ENCODE data around the gene TLNRD1. TPM values are rescaled to one million over a fixed set of nuclear protein-coding genes. Genes with fewer than 3 reads are reported as not detected.

The TLNRD1 gene
- total RNA-seq, 1 experiment from 2014 or later = 22.5 TPM

DNA sequence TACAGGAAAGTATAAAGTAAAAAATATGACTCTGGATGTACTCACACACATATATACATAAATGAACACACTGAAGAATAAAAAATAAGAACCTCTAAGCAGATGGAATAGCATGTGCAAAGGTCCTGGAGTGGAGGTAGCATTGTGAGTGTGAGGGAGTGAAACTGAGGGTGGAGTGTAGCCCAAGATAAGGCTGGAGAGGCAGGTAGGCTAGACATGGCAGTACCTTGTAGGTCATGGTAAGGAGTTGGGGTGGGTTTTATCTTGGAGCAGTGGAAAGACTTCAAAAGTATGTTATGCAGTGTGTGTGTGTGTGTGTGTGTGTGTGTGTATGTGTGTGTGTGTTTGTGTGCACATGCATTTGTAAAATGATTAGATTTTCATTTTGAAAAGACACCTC is 49.5 kb downstream of the TLNRD1 start:
- H3K79me2 ChIP-seq (ENCODE audit: insufficient read depth, low read length) = no peaks in the 10 kb centered on the region
- H4K20me1 ChIP-seq (ENCODE audit: insufficient read depth) = no peaks in the 10 kb centered on the region
- intact Hi-C loops (cut with micrococcal nuclease) = no loop called here
- CTCF ChIA-PET = no interaction called here
- H3K4me1 ChIP-seq (ENCODE audit: control insufficient read depth in 1 of 2, insufficient read depth in 2 of 2, low read length in 2 of 2) = no peaks in the 10 kb centered on the region
- RAD21 ChIA-PET (ENCODE audit: low non-redundant PET in 1 of 2, low total read pairs in 2 of 2, uncharacterized antibody in 2 of 2, unreplicated experiment in 2 of 2) = no interaction called here
- POLR2A ChIA-PET = no interaction called here
- no peak overlapping the region for H3K4me3 ChIP-seq (replicated peaks in 1 of 2; ENCODE audit: low read depth in 1 of 2, low read length in 2 of 2)
- H3K27me3 ChIP-seq (ENCODE audit: insufficient read depth, low read length) = no peaks in the 10 kb centered on the region
- no peak overlapping the region for H3K9ac ChIP-seq (ENCODE audit: low read length)
- H2AFZ ChIP-seq (ENCODE audit: low read depth, low read length, poor library complexity, severe bottlenecking) = no peak overlapping the region
- no peak overlapping the region for H3K4me2 ChIP-seq (ENCODE audit: low read length)
- H3K9me3 ChIP-seq (ENCODE audit: control insufficient read depth in 1 of 2, insufficient read depth in 1 of 2, low read depth in 1 of 2, low read length in 2 of 2) = no peaks in the 10 kb centered on the region
- no peak for DNase-seq (ENCODE audit: low read depth, low spot score)
- no peak for ATAC-seq
- H3K27ac ChIP-seq (ENCODE audit: low read depth, low read length) = no peak overlapping the region
- H3K9me2 ChIP-seq (ENCODE audit: insufficient read depth) = no peaks in the 10 kb centered on the region
- TF ChIP-seq, protein P1, sequence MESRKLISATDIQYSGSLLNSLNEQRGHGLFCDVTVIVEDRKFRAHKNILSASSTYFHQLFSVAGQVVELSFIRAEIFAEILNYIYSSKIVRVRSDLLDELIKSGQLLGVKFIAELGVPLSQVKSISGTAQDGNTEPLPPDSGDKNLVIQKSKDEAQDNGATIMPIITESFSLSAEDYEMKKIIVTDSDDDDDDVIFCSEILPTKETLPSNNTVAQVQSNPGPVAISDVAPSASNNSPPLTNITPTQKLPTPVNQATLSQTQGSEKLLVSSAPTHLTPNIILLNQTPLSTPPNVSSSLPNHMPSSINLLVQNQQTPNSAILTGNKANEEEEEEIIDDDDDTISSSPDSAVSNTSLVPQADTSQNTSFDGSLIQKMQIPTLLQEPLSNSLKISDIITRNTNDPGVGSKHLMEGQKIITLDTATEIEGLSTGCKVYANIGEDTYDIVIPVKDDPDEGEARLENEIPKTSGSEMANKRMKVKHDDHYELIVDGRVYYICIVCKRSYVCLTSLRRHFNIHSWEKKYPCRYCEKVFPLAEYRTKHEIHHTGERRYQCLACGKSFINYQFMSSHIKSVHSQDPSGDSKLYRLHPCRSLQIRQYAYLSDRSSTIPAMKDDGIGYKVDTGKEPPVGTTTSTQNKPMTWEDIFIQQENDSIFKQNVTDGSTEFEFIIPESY (IDR thresholded peaks at IDR 0.05; ENCODE audit: extremely low read depth, insufficient replicate concordance, low read length) = no peak
- TF ChIP-seq, protein P2, sequence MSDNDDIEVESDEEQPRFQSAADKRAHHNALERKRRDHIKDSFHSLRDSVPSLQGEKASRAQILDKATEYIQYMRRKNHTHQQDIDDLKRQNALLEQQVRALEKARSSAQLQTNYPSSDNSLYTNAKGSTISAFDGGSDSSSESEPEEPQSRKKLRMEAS (IDR thresholded peaks at IDR 0.05) = no peak
- TF ChIP-seq, protein P3, sequence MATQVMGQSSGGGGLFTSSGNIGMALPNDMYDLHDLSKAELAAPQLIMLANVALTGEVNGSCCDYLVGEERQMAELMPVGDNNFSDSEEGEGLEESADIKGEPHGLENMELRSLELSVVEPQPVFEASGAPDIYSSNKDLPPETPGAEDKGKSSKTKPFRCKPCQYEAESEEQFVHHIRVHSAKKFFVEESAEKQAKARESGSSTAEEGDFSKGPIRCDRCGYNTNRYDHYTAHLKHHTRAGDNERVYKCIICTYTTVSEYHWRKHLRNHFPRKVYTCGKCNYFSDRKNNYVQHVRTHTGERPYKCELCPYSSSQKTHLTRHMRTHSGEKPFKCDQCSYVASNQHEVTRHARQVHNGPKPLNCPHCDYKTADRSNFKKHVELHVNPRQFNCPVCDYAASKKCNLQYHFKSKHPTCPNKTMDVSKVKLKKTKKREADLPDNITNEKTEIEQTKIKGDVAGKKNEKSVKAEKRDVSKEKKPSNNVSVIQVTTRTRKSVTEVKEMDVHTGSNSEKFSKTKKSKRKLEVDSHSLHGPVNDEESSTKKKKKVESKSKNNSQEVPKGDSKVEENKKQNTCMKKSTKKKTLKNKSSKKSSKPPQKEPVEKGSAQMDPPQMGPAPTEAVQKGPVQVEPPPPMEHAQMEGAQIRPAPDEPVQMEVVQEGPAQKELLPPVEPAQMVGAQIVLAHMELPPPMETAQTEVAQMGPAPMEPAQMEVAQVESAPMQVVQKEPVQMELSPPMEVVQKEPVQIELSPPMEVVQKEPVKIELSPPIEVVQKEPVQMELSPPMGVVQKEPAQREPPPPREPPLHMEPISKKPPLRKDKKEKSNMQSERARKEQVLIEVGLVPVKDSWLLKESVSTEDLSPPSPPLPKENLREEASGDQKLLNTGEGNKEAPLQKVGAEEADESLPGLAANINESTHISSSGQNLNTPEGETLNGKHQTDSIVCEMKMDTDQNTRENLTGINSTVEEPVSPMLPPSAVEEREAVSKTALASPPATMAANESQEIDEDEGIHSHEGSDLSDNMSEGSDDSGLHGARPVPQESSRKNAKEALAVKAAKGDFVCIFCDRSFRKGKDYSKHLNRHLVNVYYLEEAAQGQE (IDR thresholded peaks at IDR 0.05; ENCODE audit: low read depth) = no peak
- no peak for TF ChIP-seq ZNF274 (IDR thresholded peaks at IDR 0.05; ENCODE audit: low read depth, low read length)
- TF ChIP-seq TCF7L2 (IDR thresholded peaks at IDR 0.05; ENCODE audit: borderline replicate concordance, extremely low read depth, insufficient read depth, insufficient read length) = no peak
- TF ChIP-seq EZH2 (IDR thresholded peaks at IDR 0.05) = no peak
- TF ChIP-seq JUND (IDR thresholded peaks at IDR 0.05) = no peak
- no peak for TF ChIP-seq CEBPB (IDR thresholded peaks at IDR 0.05; ENCODE audit: low read depth)
- no peak for TF ChIP-seq ZFX (IDR thresholded peaks at IDR 0.05)
- no peak for TF ChIP-seq EGR1 (IDR thresholded peaks at IDR 0.05; ENCODE audit: low read depth)
- no peak for TF ChIP-seq POLR2AphosphoS5 (IDR thresholded peaks at IDR 0.05; ENCODE audit: low read depth, low read length)
- no peak for TF ChIP-seq SP1 (IDR thresholded peaks at IDR 0.05; ENCODE audit: low read depth)
- no peak for TF ChIP-seq RAD21 (IDR thresholded peaks at IDR 0.05; ENCODE audit: low read depth)
- TF ChIP-seq CBX3 (IDR thresholded peaks at IDR 0.05; ENCODE audit: low read depth) = no peak
- no peak for TF ChIP-seq SIN3A (IDR thresholded peaks at IDR 0.05; ENCODE audit: low read depth)
- TF ChIP-seq ELF1 (IDR thresholded peaks at IDR 0.05; ENCODE audit: borderline replicate concordance, low read depth) = no peak
- no peak for TF ChIP-seq FOSL1 (IDR thresholded peaks at IDR 0.05; ENCODE audit: low read depth)
- H3K36me3 ChIP-seq (ENCODE audit: control insufficient read depth in 1 of 2, insufficient read depth in 2 of 2, low read length in 2 of 2) = no peaks in the 10 kb centered on the region
- BruUV-seq (replicated peaks) = no TSS peak

All from HCT116 (cell line).